GM12878 (cell line): ENCODE results near the gene OR51G2. TPM values are rescaled to one million over a fixed set of nuclear protein-coding genes. Genes with fewer than 3 reads are reported as not detected.

ENCODE experiments used
- ATAC-seq: fragments of 200-7000 bp; cut with Tn5 transposase; 3 replicates; pipeline ENCODE4 v1.9.1; 2020; ENCODE audit warnings: mild to moderate bottlenecking, moderate library complexity
- BruUV-seq: library from RNA; stranded (reverse); fragments of 400-500 nt; replicated peaks from 2 replicates; lab custom pipeline; 2021; lab: Mats Ljungman, UMichigan
- CTCF ChIA-PET: fragments of 300-600 bp; sonication (Branson Sonifier 250); formaldehyde crosslinking; extraction: SDS; loops from one replicate; lab custom pipeline; 2021; ENCODE audit warnings: inconsistent platforms; lab: Yijun Ruan, JAX
- POLR2A ChIA-PET: fragments of 350-600 bp; formaldehyde crosslinking; extraction: SDS; loops from one replicate; lab custom pipeline; 2021; ENCODE audit warnings: inconsistent platforms; lab: Charles Lee
- RAD21 ChIA-PET: fragments of 300-600 bp; sonication (Branson Sonifier 250); formaldehyde crosslinking; loops from one replicate; lab custom pipeline; 2023; ENCODE audit warnings: antibody characterized with exemption; ENCODE audit not compliant: unreplicated experiment; lab: Charles Lee
- SMC1A ChIA-PET: fragments of 300-600 bp; sonication (Branson Sonifier 250); formaldehyde crosslinking; loops from one replicate; lab custom pipeline; 2023; ENCODE audit not compliant: unreplicated experiment, uncharacterized antibody; lab: Charles Lee
- DNase-seq: peaks from one replicate; pipeline ENCODE4 v3.0.0-alpha.2; 2011; ENCODE audit warnings: low read depth, low spot score
- FAIRE-seq: peaks from 3 replicates; lab custom pipeline; 2011; peaks lifted over from hg19 to GRCh38; lab: Jason Lieb, UNC
- H2AFZ ChIP-seq: 2 replicates; pipeline ENCODE4 v1.6.0; 2011; ENCODE audit warnings: low read depth, low read length, control low read depth; ENCODE audit not compliant: control insufficient read depth
- H3K27ac ChIP-seq: 2 replicates; pipeline ENCODE4 v1.5.1; 2011; ENCODE audit warnings: control low read depth; ENCODE audit not compliant: control insufficient read depth, insufficient read depth
- H3K27me3 ChIP-seq, 2 experiments: replicated peaks in 1 of 2; 2 replicates each; pipeline versions ENCODE4 v1.6.0 to v1.6.1; 2011; ENCODE audit warnings: low read length in 1 of 2; ENCODE audit not compliant: control insufficient read depth in 2 of 2, insufficient read depth in 2 of 2
- H3K36me3 ChIP-seq, 2 experiments: 2 replicates each; pipeline ENCODE4 v1.5.1; 2011; ENCODE audit warnings: low read length in 1 of 2; ENCODE audit not compliant: control insufficient read depth in 2 of 2, insufficient read depth in 2 of 2
- H3K4me1 ChIP-seq: 2 replicates; pipeline ENCODE4 v1.6.1; 2011; ENCODE audit warnings: mild to moderate bottlenecking, low read length, moderate library complexity, mixed read lengths; ENCODE audit not compliant: control insufficient read depth, insufficient read depth
- H3K4me2 ChIP-seq: 2 replicates; pipeline ENCODE4 v1.6.0; 2011; ENCODE audit warnings: control low read depth; ENCODE audit not compliant: control insufficient read depth, insufficient read depth
- H3K4me3 ChIP-seq: fragments of 200-600 bp; sonication (generic); 2 replicates; pipeline ENCODE4 v1.5.1; 2016
- H3K79me2 ChIP-seq: 2 replicates; pipeline ENCODE4 v1.6.0; 2011; ENCODE audit warnings: low read length; ENCODE audit not compliant: control insufficient read depth, insufficient read depth
- H3K9ac ChIP-seq: 2 replicates; pipeline ENCODE4 v1.8.0; 2011; ENCODE audit warnings: low read length, control low read depth, mixed read lengths; ENCODE audit not compliant: control insufficient read depth, insufficient read depth
- H3K9me3 ChIP-seq: replicated peaks from 3 replicates; pipeline ENCODE4 v1.5.1; 2011; ENCODE audit warnings: mild to moderate bottlenecking, low read length; ENCODE audit not compliant: control insufficient read depth, insufficient read depth
- H4K20me1 ChIP-seq: 2 replicates; pipeline ENCODE4 v1.6.0; 2011; ENCODE audit not compliant: control insufficient read depth, insufficient read depth
- CHD1 ChIP-seq: IDR thresholded peaks from 2 replicates; pipeline ENCODE4 v1.6.1; 2012; ENCODE audit warnings: low read depth, low read length, improper control_type of control experiment
- FOS ChIP-seq: IDR thresholded peaks from 3 replicates; pipeline ENCODE4 v1.6.1; 2011; ENCODE audit warnings: borderline replicate concordance; ENCODE audit not compliant: insufficient read length; ENCODE audit errors: extremely low read depth
- MXI1 ChIP-seq: fragments of 150-350 bp; IDR thresholded peaks from 2 replicates; pipeline ENCODE4 v1.6.1; 2011; ENCODE audit warnings: low read depth, mild to moderate bottlenecking, inconsistent platforms, low read length, improper control_type of control experiment
- MYB ChIP-seq: fragments of 150-350 bp; IDR thresholded peaks from 2 replicates; pipeline ENCODE4 v1.6.1; 2014; ENCODE audit warnings: mild to moderate bottlenecking, low read depth, low read length, borderline replicate concordance
- NR2C1 ChIP-seq: fragments of 450-650 bp; IDR thresholded peaks from 2 replicates; pipeline ENCODE4 v1.6.1; 2017; ENCODE audit warnings: antibody characterized with exemption, mild to moderate bottlenecking, moderate library complexity
- NR2C2 ChIP-seq: IDR thresholded peaks from 2 replicates; pipeline ENCODE4 v1.6.1; 2011; ENCODE audit warnings: borderline replicate concordance, low read depth; ENCODE audit not compliant: control insufficient read depth, insufficient read length
- SRF ChIP-seq, 2 experiments: IDR thresholded peaks; 2 replicates each; pipeline ENCODE4 v1.6.1; 2011; ENCODE audit warnings: low read depth in 2 of 2, low read length in 2 of 2, mild to moderate bottlenecking in 1 of 2, moderate library complexity in 1 of 2
- STAT1 ChIP-seq: fragments of 450-650 bp; conservative IDR thresholded peaks from 2 replicates; pipeline ENCODE4 v1.6.1; 2014; ENCODE audit warnings: antibody characterized with exemption, mild to moderate bottlenecking
- TBL1XR1 ChIP-seq: IDR thresholded peaks from 2 replicates; pipeline ENCODE4 v1.6.1; 2012; ENCODE audit warnings: low read depth, low read length, improper control_type of control experiment
- TCF3 ChIP-seq: IDR thresholded peaks from 2 replicates; pipeline ENCODE4 v1.6.1; 2012; ENCODE audit warnings: low read depth, mild to moderate bottlenecking, low read length, borderline replicate concordance; ENCODE audit not compliant: insufficient read depth
- ZBED1 ChIP-seq: IDR thresholded peaks from 2 replicates; pipeline ENCODE4 v1.6.1; 2016; ENCODE audit warnings: borderline replicate concordance
- ZNF217 ChIP-seq: fragments of 450-650 bp; IDR thresholded peaks from 2 replicates; pipeline ENCODE4 v1.6.1; 2017; ENCODE audit warnings: antibody characterized with exemption, mild to moderate bottlenecking
- WGBS: methylation state at CpG from one replicate; pipeline ENCODE4 v1.1.6; 2016; ENCODE audit warnings: low lambda C conversion rate; ENCODE audit not compliant: insufficient replicate concordance, insufficient coverage; ENCODE audit errors: missing lambda C conversion rate; 5-methylcytosine and 5-hydroxymethylcytosine counted together
- in situ Hi-C: fragments of 300-500 bp; cut with MboI; formaldehyde crosslinking; loops from 9 replicates; pipeline ENCODE4 v1.14.3; 2018; ENCODE audit warnings: mixed read lengths
- intact Hi-C: fragments of 100-400 bp; cut with micrococcal nuclease; formaldehyde crosslinking; loops from one replicate; pipeline ENCODE4 v1.14.2; 2022; ENCODE audit not compliant: unreplicated experiment
- polyA plus RNA-seq, 11 experiments: library from polyadenylated mRNA; depleted of rRNA in 4 of 11; unstranded in 6 of 11; stranded (reverse) in 5 of 11; fragments of >200 nt; fragmentation: Nextera tagmentation in 4 of 11; fragmentation: Illumina TruSeq in 1 of 11; extraction: Ambion mirVana in 4 of 11; extraction: Trizol in 1 of 11; gene quantifications; 1 replicate in 1 of 11; 2 replicates in 10 of 11; pipeline versions ENCODE4 v1.2.1 to v1.2.3, GENCODE V29; 2011 to 2016; ENCODE audit warnings: inconsistent platforms in 2 of 11, missing spikeins in 2 of 11, low read depth in 1 of 11
- total RNA-seq, 4 experiments: library from RNA; depleted of rRNA in 3 of 4; stranded (reverse); fragments of >200 nt in 3 of 4; fragmentation: Illumina TruSeq in 1 of 4; extraction: Trizol in 1 of 4; gene quantifications; 2 replicates each; pipeline versions ENCODE4 v1.2.1 to v1.2.3, GENCODE V29; 2013 to 2021
- TF ChIP-seq, protein P1 (sequence below): IDR thresholded peaks from 2 replicates; pipeline ENCODE4 v1.6.1; 2012; ENCODE audit warnings: mild to moderate bottlenecking, low read depth, low read length

Gene OR51G2
- total and polyA plus RNA-seq, 10 of the 15 experiments (the other 5 are each of a cell fraction or from before 2014, with no cell fraction given), result not detected

DNA sequence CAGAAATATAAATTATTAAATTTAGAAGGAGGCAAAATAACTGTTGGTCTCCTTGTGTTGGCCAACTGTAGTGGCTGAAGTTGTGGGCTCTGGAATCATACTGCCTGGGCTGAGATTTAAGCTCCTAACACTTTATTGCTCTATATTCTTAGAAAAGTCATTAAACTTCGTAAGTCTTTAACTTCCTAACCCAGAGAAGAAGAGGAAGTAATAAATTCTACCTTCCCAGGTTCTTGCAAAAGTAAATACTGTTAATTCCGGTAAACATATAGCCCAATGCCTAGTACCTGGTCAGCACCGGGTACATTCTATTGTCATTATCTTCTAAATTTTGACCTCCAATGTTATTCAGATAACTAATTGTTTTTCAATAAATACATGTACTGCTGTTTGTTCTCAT lies 33.0 kb downstream of the OR51G2 start (continued):
- TF ChIP-seq, protein P1, sequence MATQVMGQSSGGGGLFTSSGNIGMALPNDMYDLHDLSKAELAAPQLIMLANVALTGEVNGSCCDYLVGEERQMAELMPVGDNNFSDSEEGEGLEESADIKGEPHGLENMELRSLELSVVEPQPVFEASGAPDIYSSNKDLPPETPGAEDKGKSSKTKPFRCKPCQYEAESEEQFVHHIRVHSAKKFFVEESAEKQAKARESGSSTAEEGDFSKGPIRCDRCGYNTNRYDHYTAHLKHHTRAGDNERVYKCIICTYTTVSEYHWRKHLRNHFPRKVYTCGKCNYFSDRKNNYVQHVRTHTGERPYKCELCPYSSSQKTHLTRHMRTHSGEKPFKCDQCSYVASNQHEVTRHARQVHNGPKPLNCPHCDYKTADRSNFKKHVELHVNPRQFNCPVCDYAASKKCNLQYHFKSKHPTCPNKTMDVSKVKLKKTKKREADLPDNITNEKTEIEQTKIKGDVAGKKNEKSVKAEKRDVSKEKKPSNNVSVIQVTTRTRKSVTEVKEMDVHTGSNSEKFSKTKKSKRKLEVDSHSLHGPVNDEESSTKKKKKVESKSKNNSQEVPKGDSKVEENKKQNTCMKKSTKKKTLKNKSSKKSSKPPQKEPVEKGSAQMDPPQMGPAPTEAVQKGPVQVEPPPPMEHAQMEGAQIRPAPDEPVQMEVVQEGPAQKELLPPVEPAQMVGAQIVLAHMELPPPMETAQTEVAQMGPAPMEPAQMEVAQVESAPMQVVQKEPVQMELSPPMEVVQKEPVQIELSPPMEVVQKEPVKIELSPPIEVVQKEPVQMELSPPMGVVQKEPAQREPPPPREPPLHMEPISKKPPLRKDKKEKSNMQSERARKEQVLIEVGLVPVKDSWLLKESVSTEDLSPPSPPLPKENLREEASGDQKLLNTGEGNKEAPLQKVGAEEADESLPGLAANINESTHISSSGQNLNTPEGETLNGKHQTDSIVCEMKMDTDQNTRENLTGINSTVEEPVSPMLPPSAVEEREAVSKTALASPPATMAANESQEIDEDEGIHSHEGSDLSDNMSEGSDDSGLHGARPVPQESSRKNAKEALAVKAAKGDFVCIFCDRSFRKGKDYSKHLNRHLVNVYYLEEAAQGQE, result no peak
- TF ChIP-seq FOS (no peak), STAT1 (no peak), MYB (no peak), TCF3 (no peak), NR2C1 (no peak)

DNA sequence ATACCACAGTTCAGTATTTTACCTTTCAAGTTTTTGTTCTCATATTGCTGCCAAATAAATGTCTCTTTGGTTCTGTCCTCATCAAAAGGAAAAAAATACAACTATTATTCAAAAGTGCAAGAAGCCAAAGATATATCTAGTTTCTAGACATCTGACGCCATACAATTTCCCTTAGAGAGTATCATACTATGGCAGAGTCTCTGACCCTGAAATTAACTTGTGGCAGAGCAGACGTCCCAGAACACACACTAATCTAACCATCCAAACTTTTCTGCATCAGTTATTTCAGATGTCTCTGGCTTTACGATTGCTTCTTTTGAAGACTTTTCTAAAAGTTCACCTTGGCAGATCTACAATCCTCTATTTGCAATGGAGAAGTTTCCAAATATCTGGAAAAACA lies 34.8 kb downstream of the OR51G2 start:
- H4K20me1 ChIP-seq, result no peaks in the 10 kb centered on the region
- H3K9me3 ChIP-seq, result no peaks in the 10 kb centered on the region
- H3K36me3 ChIP-seq, result no peaks in the 10 kb centered on the region
- RAD21 ChIA-PET, result no interaction called here
- BruUV-seq, result no TSS peak
- 30% methylated on average over 3 of the region's 3 CpGs for WGBS
- H3K4me1 ChIP-seq, result no peaks in the 10 kb centered on the region
- TF ChIP-seq MXI1 (no peak), TBL1XR1 (no peak), TCF3 (no peak), CHD1 (no peak), NR2C2 (no peak), SRF (IDR thresholded peaks at IDR 0.05; ENCODE audit: low read depth in 2 of 2, low read length in 2 of 2) (no peak), ZBED1 (no peak), ZNF217 (no peak)
- intact Hi-C loops, result no loop called here
- ATAC-seq, result no peak
- H2AFZ ChIP-seq, result no peak overlapping the region
- no peaks in the 10 kb centered on the region for H3K27me3 ChIP-seq
- no peak overlapping the region for H3K4me2 ChIP-seq
- in situ Hi-C loops, result no loop called here
- CTCF ChIA-PET, result no interaction called here
- H3K4me3 ChIP-seq, result no peak overlapping the region
- H3K79me2 ChIP-seq, result no peaks in the 10 kb centered on the region
- POLR2A ChIA-PET, result no interaction called here
- DNase-seq, result no peak
- SMC1A ChIA-PET, result no interaction called here
- no peak overlapping the region for H3K27ac ChIP-seq
- no peak for FAIRE-seq
- no peak overlapping the region for H3K9ac ChIP-seq
